Endothelial cell of umbilical vein (primary cell): ENCODE measurements around the gene TERC. TPM values are rescaled to one million over a fixed set of nuclear protein-coding genes. Genes with fewer than 3 reads are reported as not detected.

Experiments used
- BruUV-seq: library from RNA; stranded (reverse); fragments of 400-500 nt; replicated peaks from 2 replicates; lab custom pipeline; 2021; lab: Mats Ljungman, UMichigan
- CTCF ChIA-PET: fragments of 300-600, 350-600 bp; sonication (Branson Sonifier 250); formaldehyde crosslinking; loops from one replicate; lab custom pipeline; 2021; ENCODE audit warnings: antibody characterized with exemption, inconsistent platforms; lab: Charles Lee
- POLR2A ChIA-PET: fragments of 300-600, 350-600 bp; sonication (Branson Sonifier 250); formaldehyde crosslinking; loops from one replicate; lab custom pipeline; 2021; ENCODE audit warnings: antibody characterized with exemption, inconsistent platforms; lab: Charles Lee
- DNase-seq: peaks from one replicate; pipeline ENCODE4 v3.0.0-alpha.2; 2011; ENCODE audit warnings: low read depth, low spot score
- FAIRE-seq: peaks from 2 replicates; lab custom pipeline; 2011; peaks lifted over from hg19 to GRCh38; lab: Jason Lieb, UNC
- H2AFZ ChIP-seq: 2 replicates; pipeline ENCODE4 v1.6.0; 2012; ENCODE audit warnings: low read depth, low read length, control low read depth, inconsistent platforms
- H3K27ac ChIP-seq: 2 replicates; pipeline ENCODE4 v1.5.1; 2011; ENCODE audit warnings: low read depth, mild to moderate bottlenecking, control low read depth, low read length, moderate library complexity; ENCODE audit not compliant: insufficient read depth
- H3K27me3 ChIP-seq, 2 experiments: 2 replicates each; pipeline versions ENCODE4 v1.6.0 to v1.6.1; 2011; ENCODE audit warnings: low read length in 2 of 2, mixed read lengths in 1 of 2; ENCODE audit not compliant: control insufficient read depth in 2 of 2, insufficient read depth in 2 of 2
- H3K36me3 ChIP-seq, 2 experiments: 2 replicates in 1 of 2; 3 replicates in 1 of 2; pipeline ENCODE4 v1.5.1; 2011; ENCODE audit warnings: low read length in 2 of 2, mild to moderate bottlenecking in 1 of 2, moderate library complexity in 1 of 2; ENCODE audit not compliant: control insufficient read depth in 2 of 2, insufficient read depth in 2 of 2; ENCODE audit errors: extremely low read depth in 1 of 2
- H3K4me1 ChIP-seq: 3 replicates; pipeline ENCODE4 v1.5.1; 2011; ENCODE audit warnings: mild to moderate bottlenecking, low read length; ENCODE audit not compliant: control insufficient read depth, insufficient read depth; ENCODE audit errors: extremely low read depth
- H3K4me2 ChIP-seq: 2 replicates; pipeline ENCODE4 v1.6.1; 2011; ENCODE audit warnings: low read length, control low read depth, mixed read lengths; ENCODE audit not compliant: insufficient read depth
- H3K4me3 ChIP-seq, 3 experiments: fragments of 200-600 bp in 1 of 3; sonication (generic), shearing (Covaris generic) in 1 of 3; replicated peaks in 1 of 3; 2 replicates each; pipeline ENCODE4 v1.5.1; 2011 to 2016; ENCODE audit warnings: control low read depth in 3 of 3, low read length in 3 of 3, mild to moderate bottlenecking in 2 of 3, inconsistent platforms in 1 of 3, low read depth in 1 of 3, moderate library complexity in 1 of 3; ENCODE audit not compliant: insufficient read depth in 1 of 3
- H3K79me2 ChIP-seq: 2 replicates; pipeline ENCODE4 v1.6.0; 2012; ENCODE audit warnings: low read length, inconsistent platforms; ENCODE audit not compliant: control insufficient read depth, insufficient read depth
- H3K9ac ChIP-seq: replicated peaks from 2 replicates; pipeline ENCODE3; 2011; ENCODE audit warnings: low read length, control low read depth; ENCODE audit not compliant: insufficient read depth; ENCODE audit errors: extremely low read depth
- H3K9me1 ChIP-seq: replicated peaks from 3 replicates; pipeline ENCODE4 v1.6.0; 2011; ENCODE audit warnings: mild to moderate bottlenecking, low read length; ENCODE audit not compliant: control insufficient read depth, insufficient read depth; ENCODE audit errors: extremely low read depth
- H3K9me3 ChIP-seq: replicated peaks from 2 replicates; pipeline ENCODE4 v1.5.1; 2012; ENCODE audit warnings: low read length, inconsistent platforms; ENCODE audit not compliant: control insufficient read depth, insufficient read depth
- H4K20me1 ChIP-seq: replicated peaks from 2 replicates; pipeline ENCODE3; 2011; ENCODE audit warnings: mild to moderate bottlenecking, low read length; ENCODE audit not compliant: control insufficient read depth, insufficient read depth; ENCODE audit errors: extremely low read depth
- CTCF ChIP-seq, 2 donors: IDR thresholded peaks; 1 replicate in 1 of 2; 2 replicates in 1 of 2; pipeline ENCODE4 v1.5.1; 2011; ENCODE audit warnings: low read length in 2 of 2, mild to moderate bottlenecking in 2 of 2, moderate library complexity in 2 of 2, control low read depth in 1 of 2, inconsistent platforms in 1 of 2, low read depth in 1 of 2; ENCODE audit not compliant: insufficient read depth in 1 of 2; ENCODE audit errors: extremely low read depth in 1 of 2
- EZH2 ChIP-seq: IDR thresholded peaks from 2 replicates; pipeline ENCODE4 v1.6.1; 2012; ENCODE audit warnings: borderline replicate concordance, low read depth, mild to moderate bottlenecking, moderate library complexity, low read length, inconsistent platforms; ENCODE audit not compliant: severe bottlenecking
- FOS ChIP-seq: IDR thresholded peaks from 2 replicates; pipeline ENCODE4 v1.6.1; 2011; ENCODE audit warnings: mild to moderate bottlenecking, low read length, moderate library complexity, borderline replicate concordance; ENCODE audit not compliant: insufficient read depth
- GATA2 ChIP-seq: IDR thresholded peaks from 2 replicates; pipeline ENCODE4 v1.7.0; 2011; ENCODE audit warnings: low read depth, mild to moderate bottlenecking, moderate library complexity, mixed read lengths, low read length; ENCODE audit not compliant: insufficient read length, insufficient read depth
- JUN ChIP-seq: IDR thresholded peaks from 2 replicates; pipeline ENCODE4 v1.6.1; 2011; ENCODE audit warnings: borderline replicate concordance, low read depth; ENCODE audit not compliant: insufficient read length, insufficient read depth
- MAX ChIP-seq: IDR thresholded peaks from 2 replicates; pipeline ENCODE4 v1.6.1; 2011; ENCODE audit not compliant: insufficient read depth, insufficient read length
- MYC ChIP-seq: IDR thresholded peaks from one replicate; pipeline ENCODE4 v1.6.1; 2011; ENCODE audit warnings: mild to moderate bottlenecking, low read depth, low read length
- POLR2A ChIP-seq: IDR thresholded peaks from 2 replicates; pipeline ENCODE4 v1.6.1; 2012; ENCODE audit warnings: low read depth, mild to moderate bottlenecking, control low read depth, low read length
- POLR2AphosphoS5 ChIP-seq: IDR thresholded peaks from 2 replicates; pipeline ENCODE4 v1.6.1; 2012; ENCODE audit warnings: low read depth, mild to moderate bottlenecking, control low read depth, low read length, moderate library complexity; ENCODE audit not compliant: insufficient read depth
- dilution Hi-C: fragments of 300-500 bp; cut with MboI; formaldehyde crosslinking; loops from one replicate; pipeline ENCODE4 v1.15.0; 2019; ENCODE audit warnings: low sequenced_read_pairs; ENCODE audit not compliant: extremely low pct_ligation_motif_present
- intact Hi-C: fragments of 100-400 bp; cut with micrococcal nuclease; formaldehyde crosslinking; loops from one replicate; pipeline ENCODE4 v1.10.0; 2022
- polyA plus RNA-seq, 4 experiments: library from polyadenylated mRNA; depleted of rRNA in 3 of 4; stranded (reverse) in 3 of 4; unstranded in 1 of 4; fragments of >200 nt; gene quantifications; 2 replicates each; pipeline versions ENCODE4 v1.2.1 to v1.2.3, GENCODE V29; 2011 to 2012; ENCODE audit warnings: missing spikeins in 1 of 4
- total RNA-seq: library from RNA; stranded (reverse); gene quantifications from 2 replicates; pipeline ENCODE4 v1.2.3, GENCODE V29; 2021

TERC gene
- total and polyA plus RNA-seq, 2 donors (not counting 3 experiments of a cell fraction or from before 2014, with no cell fraction given), result 2.6 to 6.1 TPM

- ChIA-PET CTCF (no interaction called here), POLR2A (no interaction called here)
- no peaks in the 10 kb centered on the region for H3K9me1 ChIP-seq
- no peaks in the 10 kb centered on the region for H3K9me3 ChIP-seq
- no peak for FAIRE-seq
- H3K4me1 ChIP-seq, result peaks cover 7% of the 10 kb centered on the region
- H3K4me3 ChIP-seq, result no peak overlapping the region
- no peak overlapping the region for H2AFZ ChIP-seq
- no peak overlapping the region for H3K9ac ChIP-seq
- H3K27ac ChIP-seq, result no peak overlapping the region
- no TSS peak for BruUV-seq
- dilution Hi-C loops, result no loop called here
- no peak overlapping the region for H3K4me2 ChIP-seq
- no peaks in the 10 kb centered on the region for H3K36me3 ChIP-seq
- intact Hi-C loops, result no loop called here
- DNase-seq, result no peak
- H3K79me2 ChIP-seq, result no peaks in the 10 kb centered on the region
- peaks cover 3 to 12% of the 10 kb centered on the region in 2 experiments for H3K27me3 ChIP-seq
- TF ChIP-seq MAX, result no peak
- no peak for TF ChIP-seq POLR2A
- no peak for TF ChIP-seq CTCF (IDR thresholded peaks at IDR 0.05; ENCODE audit: extremely low read depth in 1 of 2, insufficient read depth in 1 of 2, low read depth in 1 of 2, low read length in 2 of 2)
- no peak for TF ChIP-seq GATA2
- no peak for TF ChIP-seq POLR2AphosphoS5
- no peaks in the 10 kb centered on the region for H4K20me1 ChIP-seq
Observed at GRCh38 chr3:169755488-169755887, 9.4 kb downstream of the TERC start.

- no peaks in the 10 kb centered on the region for H3K36me3 ChIP-seq
- H3K9me1 ChIP-seq, result no peaks in the 10 kb centered on the region
- no peaks in the 10 kb centered on the region for H3K9me3 ChIP-seq
- CTCF ChIA-PET, result interaction anchor here (1.9 kb wide), 1 partner anchor 9 kb away, joined by 4 read pairs; no protein-coding TSS in a partner anchor
- no peak overlapping the region for H3K4me2 ChIP-seq
- H3K9ac ChIP-seq, result no peak overlapping the region
- H3K27me3 ChIP-seq, result peaks cover 3 to 12% of the 10 kb centered on the region in 2 experiments
- no peak overlapping the region for H2AFZ ChIP-seq
- H3K79me2 ChIP-seq, result no peaks in the 10 kb centered on the region
- FAIRE-seq, result no peak
- no TSS peak for BruUV-seq
- no peak overlapping the region for H3K27ac ChIP-seq
- H3K4me3 ChIP-seq, result no peak overlapping the region
- intact Hi-C loops, result no loop called here
- dilution Hi-C loops, result no loop called here
- H4K20me1 ChIP-seq, result no peaks in the 10 kb centered on the region
- POLR2A ChIA-PET, result no interaction called here
- no peak for TF ChIP-seq MYC
- TF ChIP-seq EZH2, result no peak
- no peak for TF ChIP-seq MAX
- no peak for TF ChIP-seq POLR2AphosphoS5
- TF ChIP-seq JUN, result no peak
- no peak for TF ChIP-seq POLR2A
- no peak for TF ChIP-seq CTCF (IDR thresholded peaks at IDR 0.05; ENCODE audit: extremely low read depth in 1 of 2, insufficient read depth in 1 of 2, low read depth in 1 of 2, low read length in 2 of 2)
- TF ChIP-seq GATA2, result no peak
- no peak for TF ChIP-seq FOS
- DNase-seq, result no peak
- peaks cover 6% of the 10 kb centered on the region for H3K4me1 ChIP-seq
Observed at GRCh38 chr3:169754711-169755110, 10.1 kb downstream of the TERC start.
